Hepatocyte (in vitro differentiated cells): ENCODE measurements around the gene PDE8B.

ENCODE experiments used
- EZH2 ChIP-seq: fragments of 200-600 bp; sonication (generic); IDR thresholded peaks from 2 replicates; pipeline ENCODE4 v1.6.1; 2016; ENCODE audit warnings: antibody characterized with exemption, mild to moderate bottlenecking, borderline replicate concordance
- EZH2phosphoT487 ChIP-seq: fragments of 200-600 bp; sonication (generic); IDR thresholded peaks from one replicate; pipeline ENCODE4 v1.6.1; 2018; ENCODE audit warnings: antibody characterized with exemption, mild to moderate bottlenecking, low read depth, moderate library complexity; ENCODE audit not compliant: unreplicated experiment, severe bottlenecking
- TF ChIP-seq, protein P1 (sequence below): fragments of 200-600 bp; sonication (generic); IDR thresholded peaks from 2 replicates; pipeline ENCODE4 v1.5.1; 2016; ENCODE audit warnings: antibody characterized with exemption, mild to moderate bottlenecking; ENCODE audit not compliant: poor library complexity

DNA sequence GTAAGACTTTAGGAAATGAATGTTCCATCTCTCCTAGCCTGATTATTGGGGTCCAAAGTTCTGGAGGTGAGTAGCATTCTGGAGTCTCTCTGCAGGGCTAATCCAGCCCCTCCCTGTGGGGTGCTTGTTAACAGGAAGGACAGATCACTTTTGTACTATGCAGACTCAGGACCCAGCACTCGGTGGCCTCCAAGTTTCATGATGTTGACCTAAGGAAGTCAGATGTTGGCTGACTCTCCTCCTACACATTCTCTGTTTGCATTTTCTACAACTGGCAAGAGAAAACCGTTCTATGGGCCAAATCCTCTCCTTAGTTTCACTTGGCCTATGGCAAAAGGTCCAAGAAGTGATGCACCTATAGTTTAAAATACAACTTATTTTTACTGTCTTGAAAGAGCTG is 5.5 kb upstream of the PDE8B start:
- TF ChIP-seq EZH2 = no peak
- TF ChIP-seq EZH2phosphoT487 = no peak
- TF ChIP-seq, protein P1, sequence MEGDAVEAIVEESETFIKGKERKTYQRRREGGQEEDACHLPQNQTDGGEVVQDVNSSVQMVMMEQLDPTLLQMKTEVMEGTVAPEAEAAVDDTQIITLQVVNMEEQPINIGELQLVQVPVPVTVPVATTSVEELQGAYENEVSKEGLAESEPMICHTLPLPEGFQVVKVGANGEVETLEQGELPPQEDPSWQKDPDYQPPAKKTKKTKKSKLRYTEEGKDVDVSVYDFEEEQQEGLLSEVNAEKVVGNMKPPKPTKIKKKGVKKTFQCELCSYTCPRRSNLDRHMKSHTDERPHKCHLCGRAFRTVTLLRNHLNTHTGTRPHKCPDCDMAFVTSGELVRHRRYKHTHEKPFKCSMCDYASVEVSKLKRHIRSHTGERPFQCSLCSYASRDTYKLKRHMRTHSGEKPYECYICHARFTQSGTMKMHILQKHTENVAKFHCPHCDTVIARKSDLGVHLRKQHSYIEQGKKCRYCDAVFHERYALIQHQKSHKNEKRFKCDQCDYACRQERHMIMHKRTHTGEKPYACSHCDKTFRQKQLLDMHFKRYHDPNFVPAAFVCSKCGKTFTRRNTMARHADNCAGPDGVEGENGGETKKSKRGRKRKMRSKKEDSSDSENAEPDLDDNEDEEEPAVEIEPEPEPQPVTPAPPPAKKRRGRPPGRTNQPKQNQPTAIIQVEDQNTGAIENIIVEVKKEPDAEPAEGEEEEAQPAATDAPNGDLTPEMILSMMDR = no peak
